Femur (tissue), 1 donor: ENCODE data around the gene DDX27.

Experiments used
- DNase-seq: peaks from one replicate; pipeline ENCODE4 v3.0.0-alpha.2; 2017

The DDX27 gene

DNA sequence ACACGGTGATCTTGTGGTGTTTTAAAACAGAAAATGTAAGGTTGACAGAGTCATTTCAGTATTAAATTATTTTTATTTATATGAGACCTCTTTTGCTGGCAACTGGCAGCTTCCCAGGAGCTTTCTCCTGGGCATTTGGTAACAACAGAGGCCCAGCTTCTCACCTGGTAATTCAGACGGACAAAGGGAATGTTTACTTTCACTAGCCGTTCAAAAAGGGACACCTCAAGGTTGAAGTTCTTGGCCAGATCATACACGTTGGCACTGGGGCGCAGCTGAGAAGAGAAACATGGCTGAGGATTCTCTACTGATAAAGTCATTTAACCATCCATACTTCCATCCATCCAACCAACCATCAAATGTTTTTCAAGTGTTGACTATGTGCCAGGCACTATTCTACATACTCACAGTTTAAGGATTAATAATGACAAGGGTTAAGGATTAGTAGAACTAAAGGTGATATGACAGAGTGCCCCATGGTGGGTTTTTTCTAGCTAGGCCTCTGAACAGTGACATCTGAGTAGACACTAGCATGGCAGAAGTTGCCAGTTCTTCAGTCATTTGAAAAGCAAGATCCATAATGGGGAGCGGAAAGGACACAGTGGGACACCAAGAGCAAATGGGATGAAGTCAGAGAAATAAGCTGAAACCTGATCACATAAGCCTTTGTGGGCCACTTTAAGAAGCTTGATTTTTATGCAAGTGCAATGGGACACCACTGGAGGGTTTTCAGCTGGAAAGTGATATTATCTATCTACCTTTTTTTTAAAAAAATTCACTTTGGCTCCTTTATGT is 33.5 kb downstream of the DDX27 start:
- no peak for DNase-seq

DNA sequence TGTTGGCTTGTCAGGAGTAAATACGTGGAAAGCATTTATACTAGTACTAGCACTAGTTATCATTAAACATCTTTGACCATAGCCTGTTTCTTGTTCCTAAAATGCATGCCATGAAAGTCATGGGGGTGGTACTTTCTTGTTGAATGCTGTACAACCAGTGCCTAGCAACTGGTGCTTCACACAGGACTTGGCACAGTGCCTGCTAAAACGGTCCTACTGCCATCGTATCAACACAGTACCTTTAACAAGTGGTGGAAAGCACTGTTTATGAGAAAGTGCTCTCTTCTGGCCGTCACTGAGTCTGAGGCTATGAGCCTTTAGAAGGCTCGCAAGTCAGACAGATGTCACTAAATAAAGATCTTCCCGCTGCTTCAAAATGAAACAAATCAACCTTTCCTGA is 37.0 kb downstream of the DDX27 start:
- no peak for DNase-seq

DNA sequence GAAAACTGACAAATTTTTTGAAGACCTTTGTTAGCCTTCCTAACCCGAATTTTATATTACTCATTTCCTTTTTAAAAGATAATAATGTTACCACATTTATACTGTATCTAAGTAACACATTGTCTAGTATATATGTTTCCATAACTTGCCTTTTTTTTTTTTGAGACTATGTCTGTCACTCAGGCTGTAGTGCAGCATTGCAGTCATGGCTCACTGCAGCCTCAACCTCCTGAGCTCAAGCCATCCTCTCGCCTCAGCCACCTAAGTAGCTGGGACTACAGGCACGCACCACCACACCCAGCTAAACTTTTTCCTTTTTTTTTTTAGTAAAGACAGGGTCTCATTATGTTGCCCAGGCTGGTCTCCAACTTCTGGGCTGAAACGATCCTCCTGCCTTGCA is 40.1 kb downstream of the DDX27 start:
- no peak for DNase-seq

DNA sequence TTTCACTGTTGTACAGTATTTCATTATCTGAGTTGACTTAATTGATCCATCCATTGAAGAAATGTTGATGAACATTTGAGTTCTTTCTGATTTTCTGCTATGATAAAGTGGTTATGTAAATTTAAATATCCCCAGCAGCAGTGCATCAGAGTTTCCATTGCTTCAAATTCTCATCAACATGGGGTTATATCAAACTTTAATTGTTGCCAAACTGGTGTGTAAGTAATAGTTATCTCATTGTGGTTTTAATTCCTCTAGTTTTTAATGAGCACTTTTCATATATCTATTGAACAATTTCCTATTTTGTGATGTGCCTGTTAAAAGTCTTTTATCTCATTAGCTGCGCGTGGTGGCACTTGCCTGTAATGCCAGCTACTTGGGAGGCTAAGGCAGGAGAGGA is 40.6 kb downstream of the DDX27 start:
- DNase-seq = no peak

DNA sequence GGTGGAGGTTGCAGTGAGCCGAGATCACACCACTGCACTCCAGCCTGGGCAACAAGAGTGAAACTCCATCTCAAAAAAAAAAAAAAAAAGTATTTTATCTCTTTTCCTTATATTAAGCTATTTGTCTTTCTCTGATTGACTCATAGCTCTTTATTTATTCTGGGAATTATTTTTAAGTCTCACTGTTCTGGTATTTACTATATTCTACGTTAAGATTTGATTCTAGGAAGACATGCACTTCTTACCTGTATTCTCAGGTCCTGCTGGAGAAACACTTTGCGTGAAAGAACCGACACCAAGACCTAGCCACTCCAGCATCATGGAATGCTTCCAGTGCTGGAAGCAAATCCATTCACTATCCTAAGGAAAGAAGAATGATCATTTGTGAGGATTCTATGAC is 41.0 kb downstream of the DDX27 start:
- no peak for DNase-seq

DNA sequence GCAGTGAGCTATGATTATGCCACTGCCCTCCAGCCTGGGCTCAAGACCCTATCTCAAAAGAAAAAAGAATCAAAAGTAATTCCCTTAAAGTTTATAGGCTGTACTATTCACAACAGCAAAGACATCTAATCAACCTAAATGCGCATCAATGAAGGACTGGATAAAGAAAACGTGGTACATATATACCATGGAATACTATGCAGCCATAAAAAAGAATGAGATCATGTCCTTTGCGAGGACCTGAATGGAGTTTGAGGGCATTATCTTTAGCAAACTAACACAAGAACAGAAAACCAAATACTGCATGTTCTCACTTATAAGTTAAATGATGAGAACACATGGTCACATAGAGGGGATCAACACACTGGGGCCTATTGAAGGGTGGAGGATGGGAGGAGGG is 42.0 kb downstream of the DDX27 start:
- DNase-seq = no peak

DNA sequence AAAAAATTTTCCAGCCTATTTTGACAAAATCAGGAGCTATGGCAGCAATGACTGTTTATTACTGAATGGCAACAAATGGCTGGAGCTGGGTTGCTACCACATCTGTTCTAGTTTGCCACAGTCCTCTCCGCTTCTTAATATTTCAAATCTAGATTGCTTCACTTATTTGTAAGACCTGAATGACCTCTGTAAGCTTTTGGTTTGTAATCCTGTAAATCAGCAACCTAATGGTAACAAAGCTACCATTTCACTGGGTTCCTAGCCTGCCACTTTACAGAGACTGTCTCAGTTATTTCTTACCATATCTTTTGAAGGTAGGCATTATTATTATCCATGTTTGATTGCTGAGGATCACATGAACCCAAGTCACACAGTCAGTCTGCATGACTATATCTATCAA is 43.2 kb downstream of the DDX27 start:
- no peak for DNase-seq

DNA sequence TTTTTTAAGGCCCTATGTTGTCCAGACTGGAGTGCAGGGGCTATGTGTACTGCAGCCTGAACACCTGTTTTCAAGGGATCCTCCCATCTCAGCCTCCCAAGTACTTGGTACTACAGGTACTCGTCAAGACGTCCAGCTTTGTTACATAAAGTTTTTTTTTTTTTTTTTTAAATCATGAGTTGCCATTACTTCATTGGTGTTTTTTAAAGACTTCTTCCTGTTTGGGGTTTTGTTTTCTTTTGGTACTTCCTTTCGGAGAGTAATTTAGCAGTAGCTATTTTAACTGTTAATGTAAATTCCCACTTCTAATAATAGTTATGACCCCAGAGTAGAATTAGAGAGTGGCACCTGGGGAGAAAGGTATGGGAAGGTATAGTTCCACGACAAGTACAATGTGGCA is 48.1 kb downstream of the DDX27 start:
- no peak for DNase-seq

DNA sequence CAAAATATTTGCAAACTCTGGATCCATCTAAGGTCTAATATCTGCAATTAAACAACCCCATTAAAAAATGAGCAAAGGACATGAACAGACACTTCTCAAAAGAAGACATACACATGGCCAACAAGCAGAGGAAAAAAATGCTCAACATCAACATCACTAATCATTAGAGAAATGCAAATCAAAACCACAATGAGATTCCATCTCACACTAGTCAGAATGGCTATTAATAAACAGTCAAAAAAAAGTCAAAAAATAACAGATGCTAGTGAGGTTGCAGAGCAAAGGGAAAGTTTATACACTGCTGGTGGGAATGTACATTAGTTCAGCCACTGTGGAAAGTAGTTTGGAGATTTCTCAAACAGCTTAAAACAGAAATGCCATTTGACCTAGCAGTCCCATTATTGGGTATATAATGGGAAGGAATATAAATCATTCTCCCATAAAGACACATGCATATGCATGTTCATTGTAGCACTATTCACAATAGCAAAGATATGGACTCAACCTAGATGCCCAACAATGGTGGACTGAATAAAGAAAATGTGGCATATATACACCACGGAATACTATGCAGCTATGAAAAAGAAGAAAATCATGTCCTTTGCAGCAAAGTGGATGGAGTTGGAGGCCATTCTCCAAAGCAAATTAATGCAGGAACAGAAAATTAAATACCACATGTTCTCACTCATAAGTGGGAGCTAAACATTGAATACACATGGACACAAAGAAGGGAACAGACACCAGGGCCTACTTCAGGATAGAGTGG is 49.6 kb downstream of the DDX27 start:
- DNase-seq = no peak

DNA sequence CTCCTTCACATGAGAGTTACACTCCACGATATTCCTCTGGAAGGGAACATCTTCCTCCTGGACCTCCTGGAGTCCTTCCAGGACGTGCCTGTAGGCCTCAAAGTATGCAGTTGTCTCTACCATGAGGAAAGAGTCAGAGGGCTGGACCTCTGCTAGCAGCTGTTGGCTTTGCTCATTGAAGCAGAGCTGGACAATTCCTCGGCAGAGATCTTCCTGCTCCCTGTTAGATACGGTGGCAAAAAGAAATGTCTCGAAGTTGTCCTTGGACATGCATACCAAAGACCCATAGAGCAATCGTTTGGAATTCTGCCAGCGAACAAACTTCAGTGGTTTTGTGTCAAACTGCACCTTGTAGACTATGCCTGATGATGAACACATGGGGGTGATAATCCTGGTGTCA is 51.0 kb downstream of the DDX27 start:
- no peak for DNase-seq

DNA sequence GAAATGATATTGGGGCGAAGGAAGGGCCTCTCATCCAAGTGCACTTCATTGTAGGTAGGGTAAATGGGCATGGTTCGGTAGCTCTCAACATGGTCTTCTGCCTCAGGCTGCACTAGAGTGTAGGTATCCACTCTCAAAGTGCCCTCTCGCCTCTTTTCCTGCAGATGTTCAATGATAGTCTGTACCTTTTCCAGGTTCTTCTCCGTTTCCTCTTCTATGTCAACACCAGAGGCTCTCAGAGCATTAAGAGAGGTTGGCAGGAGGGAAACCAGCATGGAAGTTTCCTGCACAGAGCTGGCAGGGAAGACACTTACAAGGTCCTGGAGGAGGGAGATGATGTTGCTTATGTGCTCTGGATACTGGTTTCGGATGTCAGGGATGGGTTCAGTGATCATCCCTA is 51.5 kb downstream of the DDX27 start:
- no peak for DNase-seq

DNA sequence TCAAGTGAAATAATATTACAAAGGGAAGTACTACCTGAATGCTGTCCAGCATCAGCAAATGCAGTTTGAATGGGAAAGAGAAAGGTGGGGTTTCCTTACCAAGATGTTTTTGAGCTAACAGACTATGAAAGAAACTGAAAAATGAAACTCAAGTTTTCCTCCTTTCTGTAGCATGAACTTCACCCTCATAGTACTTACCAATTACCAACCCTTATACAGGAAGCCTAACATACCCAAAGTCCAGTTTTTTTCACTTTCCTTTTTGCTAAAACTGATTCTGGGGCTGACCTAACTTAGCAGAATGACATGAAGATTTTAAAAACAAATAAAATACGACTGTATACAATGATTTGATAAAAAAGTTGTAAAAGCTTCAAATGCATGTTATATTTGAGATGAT is 53.4 kb downstream of the DDX27 start:
- DNase-seq = no peak

DNA sequence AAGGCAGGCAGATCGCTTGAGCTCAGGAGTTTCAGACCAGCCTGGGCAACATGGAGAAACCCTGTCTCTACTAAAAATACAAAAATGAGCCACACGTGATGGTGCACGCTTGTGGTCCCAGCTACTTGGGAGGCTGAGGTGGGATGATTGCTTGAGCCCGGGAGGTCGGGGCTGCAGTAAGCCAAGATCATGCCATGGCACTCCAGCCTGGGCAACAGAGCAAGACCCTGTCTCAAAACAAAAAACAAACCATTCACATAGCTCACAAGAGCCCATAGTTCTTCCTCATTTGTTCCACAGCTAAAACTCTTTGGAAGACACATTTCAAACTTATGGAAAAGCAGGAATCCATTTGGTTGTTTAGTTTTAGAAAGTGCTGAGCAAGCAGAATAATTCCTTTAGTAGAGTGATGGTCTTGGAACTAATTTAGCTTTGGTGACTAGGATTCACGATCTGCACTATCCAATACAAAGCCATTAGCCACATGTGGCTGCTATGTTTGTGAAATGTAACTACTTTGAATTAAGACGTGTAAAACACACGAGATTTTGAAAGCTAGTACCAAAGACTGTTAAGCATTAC is 54.6 kb downstream of the DDX27 start:
- no peak for DNase-seq

DNA sequence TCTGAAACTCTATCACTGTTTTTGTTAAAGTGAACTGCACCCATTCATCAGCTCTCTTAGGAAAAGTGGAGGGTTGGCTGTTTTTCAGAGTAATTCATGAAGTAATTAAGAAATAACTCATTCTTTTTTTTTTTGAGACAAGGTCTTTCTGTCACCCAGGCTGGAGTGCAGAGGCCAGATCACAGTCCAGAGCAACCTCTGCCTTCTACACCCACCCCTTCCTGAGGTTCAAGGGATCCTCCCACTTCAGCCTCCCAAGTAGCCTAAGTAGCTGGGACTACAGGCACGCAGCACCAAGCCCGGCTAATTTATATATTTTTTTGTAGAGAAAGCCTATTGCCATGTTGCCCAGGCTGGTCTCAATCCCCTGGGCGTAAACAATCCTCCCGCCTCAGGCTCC is 56.0 kb downstream of the DDX27 start:
- DNase-seq = no peak

DNA sequence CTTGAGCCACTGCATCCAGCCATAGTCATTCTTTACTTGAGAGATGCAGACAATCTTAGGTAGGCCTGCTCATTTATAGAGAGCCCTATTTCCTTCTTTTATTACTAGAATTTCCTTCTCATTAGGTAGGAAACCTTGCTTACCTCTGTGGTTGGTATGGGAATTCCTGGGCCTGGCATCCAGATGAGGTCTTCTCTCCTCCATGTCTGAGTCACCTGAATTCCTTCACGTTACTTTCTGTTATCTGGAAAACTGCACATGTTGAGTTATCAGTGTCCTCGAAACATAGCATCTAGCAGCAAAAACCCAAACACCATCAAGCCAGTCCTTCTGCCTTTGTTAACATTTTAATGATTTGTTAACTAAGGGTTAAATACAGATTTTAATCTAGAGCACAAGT is 56.4 kb downstream of the DDX27 start:
- no peak for DNase-seq

DNA sequence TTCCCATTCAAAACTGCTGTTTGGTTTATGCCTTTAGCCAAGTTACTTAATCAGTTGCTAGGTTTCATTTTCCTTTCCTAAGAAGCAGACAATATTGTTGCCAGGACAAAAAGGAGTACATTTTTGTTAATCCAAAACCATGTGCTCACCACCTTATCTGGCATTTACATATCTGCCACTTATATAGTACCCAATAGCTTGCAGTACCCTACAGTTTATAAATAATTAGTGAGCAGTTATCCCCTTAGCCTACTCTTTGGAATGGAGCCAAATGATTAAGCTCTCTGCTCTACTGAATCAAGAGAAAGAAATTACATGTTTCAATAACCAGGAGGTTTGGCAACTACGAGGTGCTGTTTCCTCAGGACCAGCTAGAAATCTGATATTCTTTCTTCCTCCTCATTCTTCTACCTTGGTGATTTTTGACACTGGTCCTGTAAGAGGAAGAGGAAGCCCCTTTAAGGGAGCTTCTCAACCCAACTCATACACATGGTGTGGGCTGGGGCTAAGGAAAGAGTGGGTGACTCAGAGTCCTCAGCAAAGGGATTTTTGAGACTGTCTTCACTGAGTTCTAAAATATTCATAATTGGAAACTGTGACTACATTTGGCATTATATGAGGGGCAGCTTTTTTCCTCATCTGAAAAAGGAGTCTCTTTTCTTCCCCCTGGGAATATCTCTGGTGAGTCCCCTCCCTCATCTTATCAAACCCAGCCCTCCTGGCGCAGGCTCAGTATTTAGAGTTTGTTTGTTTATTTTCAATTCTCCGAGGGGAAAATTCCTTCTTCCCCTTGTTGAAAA is 57.1 kb downstream of the DDX27 start:
- no peak for DNase-seq

DNA sequence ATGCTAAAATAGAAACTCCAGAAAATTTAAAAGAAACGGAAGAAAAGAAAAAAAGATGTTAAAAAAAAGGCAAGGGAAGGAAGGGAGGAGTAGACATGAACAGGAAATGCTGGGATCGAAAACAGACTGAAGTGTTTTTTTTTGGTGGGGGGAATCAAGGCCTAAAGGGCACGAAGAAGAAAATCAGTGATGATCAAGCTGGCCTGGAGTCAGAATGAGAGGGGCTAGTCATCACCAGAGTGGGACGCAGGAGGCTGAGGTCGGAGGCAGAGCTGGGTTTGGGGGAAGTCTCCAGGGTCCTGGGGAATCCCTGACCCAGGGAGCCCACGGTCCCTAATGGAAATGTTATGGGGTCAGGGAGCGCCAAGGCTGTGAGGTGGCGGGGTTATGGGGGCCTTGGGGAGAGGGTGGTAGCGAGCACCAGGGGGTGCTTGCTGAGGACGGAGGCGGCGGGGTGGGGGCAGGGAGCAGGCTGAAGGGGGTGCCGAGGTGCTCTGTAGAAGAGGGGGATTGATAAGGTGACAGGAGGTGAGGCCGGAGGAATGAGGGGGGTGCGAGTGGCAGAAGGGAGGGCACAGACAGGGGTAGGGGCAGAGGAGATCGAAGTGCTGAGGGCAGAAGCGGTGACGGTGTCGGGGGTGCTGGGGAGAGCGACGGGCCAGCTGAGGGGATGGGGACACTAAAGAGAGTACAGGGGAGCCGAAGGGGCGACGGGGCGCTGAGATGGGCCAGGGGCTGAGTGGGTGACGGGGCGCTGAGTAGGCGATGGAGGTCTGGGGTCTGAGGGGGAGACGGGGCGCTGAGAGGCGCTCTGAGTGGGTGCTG is 58.0 kb downstream of the DDX27 start:
- DNase-seq = peak; percentile 53

DNA sequence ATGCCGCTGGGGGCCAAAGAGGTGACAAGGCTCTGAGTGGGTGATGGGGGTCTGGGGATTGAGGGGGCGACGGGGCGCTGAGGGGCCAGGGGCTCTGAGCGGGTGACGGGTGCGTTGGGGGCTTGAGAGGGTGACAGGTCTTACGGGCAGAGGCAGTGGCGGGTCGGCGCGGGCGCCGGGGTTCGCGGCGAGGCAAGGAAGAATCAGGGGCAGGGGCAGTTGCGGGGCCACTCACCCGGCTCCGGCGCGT is 58.5 kb downstream of the DDX27 start:
- DNase-seq = no peak

DNA sequence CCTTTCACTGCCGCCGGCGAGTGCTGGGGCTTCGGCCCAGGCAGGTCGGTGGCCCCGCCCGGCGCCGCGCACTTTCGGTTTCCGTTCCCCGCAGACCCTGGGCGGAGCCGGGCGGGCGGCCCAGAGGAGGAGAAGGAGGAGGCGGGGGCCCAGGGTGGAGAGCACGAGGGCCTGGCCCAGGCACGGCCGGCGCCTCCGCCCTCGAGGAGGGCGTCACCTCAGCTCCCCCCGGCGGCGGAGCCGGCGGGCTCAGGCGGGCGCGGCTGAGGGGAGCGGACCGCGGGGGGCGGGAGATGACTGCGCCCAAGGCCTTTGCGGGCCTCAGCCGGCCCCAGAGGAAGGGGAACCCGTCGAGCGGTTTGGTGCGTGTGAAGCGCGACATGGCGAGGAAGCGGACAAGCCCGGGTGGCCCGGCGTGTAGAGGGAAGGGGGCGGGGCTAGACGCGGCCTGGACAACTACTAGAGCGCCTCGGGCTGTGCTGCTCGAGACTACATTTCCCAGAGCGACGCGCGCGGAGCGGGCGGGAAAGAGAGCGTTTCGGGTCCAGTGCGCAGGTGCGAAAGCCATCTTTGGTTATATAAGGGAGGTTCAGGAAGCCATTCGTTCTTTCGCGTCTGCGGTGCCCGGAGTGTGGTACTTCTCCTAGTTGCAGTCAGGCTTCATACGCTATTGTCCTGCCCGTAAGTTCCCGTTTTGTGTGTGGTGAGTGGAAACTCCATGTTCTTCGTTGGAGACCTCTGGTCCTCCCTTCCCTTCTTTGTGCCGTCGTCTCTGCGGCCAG is 59.0 kb downstream of the DDX27 start, which contains the start of gene ZNFX1:
TSS of gene ZNFX1 (minus strand) at position 22 of the 782 bp plus-strand sequence. CDS start 2,218 bp downstream, outside the sequence.
- peak; percentile 99 for DNase-seq

DNA sequence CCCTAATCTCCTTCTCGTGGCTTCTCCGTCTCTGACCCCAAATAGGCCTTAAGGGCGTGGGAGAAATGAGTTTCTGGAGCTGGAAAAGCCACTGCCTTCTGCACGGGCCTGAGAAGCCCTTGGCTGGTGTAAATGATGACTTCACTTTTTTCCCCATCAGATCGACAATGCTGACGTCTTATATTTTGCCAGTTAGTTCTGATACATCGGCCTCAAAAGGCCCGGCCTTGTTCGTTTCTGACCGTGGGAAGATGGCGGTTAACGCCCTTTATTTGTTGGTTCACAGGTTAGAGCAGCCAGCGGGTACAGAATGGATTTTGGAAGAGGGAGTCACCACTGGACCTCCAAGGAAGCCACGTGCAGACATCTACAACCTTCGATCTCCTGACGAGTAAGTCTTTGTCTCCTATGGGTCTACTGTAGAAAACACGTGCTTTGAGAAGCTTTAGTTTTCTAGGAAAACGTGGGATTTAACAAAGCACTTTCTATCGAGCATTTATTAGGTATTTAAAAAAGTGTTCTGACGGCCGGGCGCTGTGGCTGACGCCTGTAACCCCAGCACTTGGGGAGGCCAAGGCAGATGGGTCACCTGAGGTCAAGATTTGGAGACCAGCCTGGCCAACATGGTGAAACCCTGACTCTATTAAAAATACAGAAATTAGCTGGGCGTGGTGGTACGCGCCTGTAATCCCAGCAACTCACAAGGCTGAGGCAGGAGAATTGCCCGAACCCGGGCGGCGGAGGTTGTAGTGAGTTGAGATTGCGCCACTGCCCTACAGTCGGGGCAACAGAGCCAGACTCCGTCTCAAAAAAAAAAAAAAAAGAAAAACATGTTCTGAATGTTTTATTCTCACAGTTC is 59.8 kb downstream of the DDX27 start:
- DNase-seq = peak; percentile 42
